ENCODE results near the gene TESK2.

Gene TESK2

DNA sequence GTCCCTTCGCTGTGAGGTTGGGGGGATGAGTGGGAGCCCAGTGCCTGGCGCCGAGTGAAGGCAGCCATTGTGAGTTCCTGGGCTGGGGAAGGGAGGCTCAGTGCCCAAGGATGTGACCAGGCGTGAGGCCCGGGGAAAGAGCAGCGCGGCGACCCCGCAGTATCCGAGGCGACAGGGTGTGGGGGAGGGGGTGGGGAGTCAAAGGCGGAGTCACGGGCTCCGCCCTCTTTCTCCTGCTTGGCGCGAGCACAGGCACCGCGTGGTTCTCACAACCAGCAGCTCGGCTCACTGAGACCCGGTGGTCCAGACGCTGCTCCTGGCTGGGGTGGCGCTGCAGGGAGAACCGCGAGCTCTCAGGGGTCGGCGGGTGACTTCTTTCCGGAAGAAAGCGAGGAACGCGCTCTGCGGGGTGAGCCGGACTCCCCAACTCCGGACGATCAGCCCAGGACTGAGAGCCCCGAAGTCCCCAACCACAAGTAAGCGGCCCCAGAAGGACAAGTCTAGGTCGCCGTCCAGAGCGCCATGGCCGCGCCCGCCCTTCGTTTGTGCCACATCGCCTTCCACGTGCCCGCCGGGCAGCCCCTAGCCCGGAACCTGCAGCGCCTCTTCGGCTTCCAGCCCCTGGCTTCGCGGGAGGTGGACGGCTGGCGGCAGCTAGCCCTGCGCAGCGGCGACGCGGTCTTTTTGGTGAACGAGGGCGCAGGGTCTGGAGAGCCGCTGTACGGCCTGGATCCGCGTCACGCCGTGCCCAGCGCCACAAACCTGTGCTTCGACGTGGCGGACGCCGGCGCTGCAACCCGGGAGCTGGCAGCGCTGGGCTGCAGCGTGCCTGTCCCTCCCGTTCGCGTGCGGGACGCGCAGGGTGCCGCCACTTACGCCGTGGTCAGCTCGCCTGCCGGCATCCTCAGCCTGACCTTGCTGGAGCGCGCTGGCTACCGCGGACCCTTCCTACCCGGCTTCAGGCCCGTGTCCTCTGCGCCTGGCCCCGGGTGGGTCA is 164.0 kb downstream of the TESK2 start, which contains the start of gene HPDL:
HPDL (plus strand) TSS at position 269 of the 997 bp plus-strand sequence; CDS start at position 523, 254 bp downstream.
- CTCF ChIA-PET: interaction anchor here (1.1 to 5.4 kb wide), 11 partner anchors 10 to 313 kb away, joined by 3 to 32 read pairs (median 4); partner anchors contain the start of genes MUTYH and TOE1
- peak; percentile 83 for DNase-seq (ENCODE audit: extremely low spot score)
- POLR2A ChIA-PET: interaction anchor here (0.6 to 1.5 kb wide), 4 partner anchors 11 to 113 kb away, joined by 3 to 8 read pairs (median 4); partner anchors contain the start of genes MUTYH and TOE1
- TF ChIP-seq, protein P1, sequence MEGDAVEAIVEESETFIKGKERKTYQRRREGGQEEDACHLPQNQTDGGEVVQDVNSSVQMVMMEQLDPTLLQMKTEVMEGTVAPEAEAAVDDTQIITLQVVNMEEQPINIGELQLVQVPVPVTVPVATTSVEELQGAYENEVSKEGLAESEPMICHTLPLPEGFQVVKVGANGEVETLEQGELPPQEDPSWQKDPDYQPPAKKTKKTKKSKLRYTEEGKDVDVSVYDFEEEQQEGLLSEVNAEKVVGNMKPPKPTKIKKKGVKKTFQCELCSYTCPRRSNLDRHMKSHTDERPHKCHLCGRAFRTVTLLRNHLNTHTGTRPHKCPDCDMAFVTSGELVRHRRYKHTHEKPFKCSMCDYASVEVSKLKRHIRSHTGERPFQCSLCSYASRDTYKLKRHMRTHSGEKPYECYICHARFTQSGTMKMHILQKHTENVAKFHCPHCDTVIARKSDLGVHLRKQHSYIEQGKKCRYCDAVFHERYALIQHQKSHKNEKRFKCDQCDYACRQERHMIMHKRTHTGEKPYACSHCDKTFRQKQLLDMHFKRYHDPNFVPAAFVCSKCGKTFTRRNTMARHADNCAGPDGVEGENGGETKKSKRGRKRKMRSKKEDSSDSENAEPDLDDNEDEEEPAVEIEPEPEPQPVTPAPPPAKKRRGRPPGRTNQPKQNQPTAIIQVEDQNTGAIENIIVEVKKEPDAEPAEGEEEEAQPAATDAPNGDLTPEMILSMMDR (IDR thresholded peaks at IDR 0.05; ENCODE audit: control extremely low read depth, extremely low read depth, low read depth, missing control alignments): no peak

GRCh38 chr1:45325851-45326506 is 165.0 kb downstream of the TESK2 start:
- ChIA-PET POLR2A (interaction anchor here (1.1 to 1.5 kb wide), 2 partner anchors 14 to 22 kb away, joined by 5 to 8 read pairs; partner anchors contain the start of genes MUTYH and TOE1), CTCF (interaction anchor here (1.1 to 5.4 kb wide), 10 partner anchors 9 to 312 kb away, joined by 3 to 32 read pairs (median 5); partner anchors contain the start of genes MUTYH and TOE1)
- peak; percentile 14 for DNase-seq (ENCODE audit: extremely low spot score)
- TF ChIP-seq, protein P1 (IDR thresholded peaks at IDR 0.05; ENCODE audit: control extremely low read depth, extremely low read depth, low read depth, missing control alignments): no peak

GRCh38 chr1:45322486-45323040 is 168.4 kb downstream of the TESK2 start:
- TF ChIP-seq, protein P1 (IDR thresholded peaks at IDR 0.05; ENCODE audit: control extremely low read depth, extremely low read depth, low read depth, missing control alignments): no peak
- peak; percentile 6 for DNase-seq (ENCODE audit: extremely low spot score)
- CTCF ChIA-PET: interaction anchor here (1.0 kb wide), 1 partner anchor 19 kb away, joined by 3 read pairs; no protein-coding TSS in a partner anchor
- POLR2A ChIA-PET: interaction anchor here (0.7 kb wide), 1 partner anchor 51 kb away, joined by 7 read pairs; no protein-coding TSS in a partner anchor

GRCh38 chr1:45321444-45321843 is 169.5 kb downstream of the TESK2 start:
- POLR2A ChIA-PET: no interaction called here
- TF ChIP-seq, protein P1 (IDR thresholded peaks at IDR 0.05; ENCODE audit: control extremely low read depth, extremely low read depth, low read depth, missing control alignments): no peak
- CTCF ChIA-PET: interaction anchor here (2.2 kb wide), 1 partner anchor 18 kb away, joined by 9 read pairs; no protein-coding TSS in a partner anchor
- no peak for DNase-seq (ENCODE audit: extremely low spot score)

DNA sequence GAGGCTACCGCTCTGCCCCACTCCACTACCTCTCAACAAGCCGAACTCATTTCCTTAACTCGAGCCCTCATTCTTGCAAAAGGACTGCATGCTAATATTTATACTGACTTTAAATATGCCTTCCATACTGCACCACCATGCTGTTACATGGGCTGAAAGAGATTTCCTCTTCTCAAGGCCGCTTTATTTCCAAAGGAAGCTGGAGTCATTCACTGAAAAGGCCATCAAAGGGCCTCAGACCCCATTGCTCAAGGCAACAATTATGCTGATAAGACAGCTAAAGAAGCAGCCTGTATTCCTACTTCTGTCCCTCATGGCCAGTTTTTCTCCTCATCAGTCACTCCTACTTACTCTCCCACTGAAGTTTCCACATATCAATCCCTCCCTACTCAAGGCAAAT is 171.2 kb downstream of the TESK2 start:
- no peak for DNase-seq (ENCODE audit: extremely low spot score)
- TF ChIP-seq, protein P1 (IDR thresholded peaks at IDR 0.05; ENCODE audit: control extremely low read depth, extremely low read depth, low read depth, missing control alignments): no peak
- ChIA-PET CTCF (interaction anchor here (0.9 to 2.5 kb wide), 6 partner anchors 9 to 305 kb away, joined by 3 to 11 read pairs (median 6); no protein-coding TSS in a partner anchor), POLR2A (interaction anchor here (0.9 kb wide), 1 partner anchor 16 kb away, joined by 3 read pairs; no protein-coding TSS in a partner anchor)
